ENCODE data around the gene KCNG1. TPM values are rescaled to one million over a fixed set of nuclear protein-coding genes. Genes with fewer than 3 reads are reported as not detected.

Gene KCNG1
- total and polyA plus RNA-seq, 2 donors from 2014 or later = 0.35 to 0.58 TPM

GRCh38 chr20:51008718-51009117, 14.2 kb downstream of the KCNG1 start:
- Histone ChIP-seq H3K4me1 (ENCODE audit: control insufficient read depth in 2 of 3, insufficient read depth in 2 of 3, low read depth in 1 of 3, low read length in 3 of 3) (no peaks in the 10 kb centered on the region), H3K36me3 (ENCODE audit: control insufficient read depth in 2 of 3, insufficient read depth in 3 of 3, low read length in 3 of 3) (no peaks in the 10 kb centered on the region), H3K9me3 (ENCODE audit: control insufficient read depth in 2 of 3, insufficient read depth in 1 of 3, low read length in 3 of 3) (no peaks in the 10 kb centered on the region), H3K27ac (ENCODE audit: low read depth in 2 of 2, low read length in 2 of 2) (no peak overlapping the region), H3K27me3 (ENCODE audit: control insufficient read depth, insufficient read depth, low read length) (no peaks in the 10 kb centered on the region), H3K4me3 (ENCODE audit: low read length in 3 of 3) (no peak overlapping the region), H3K9ac (ENCODE audit: low read length in 3 of 3) (no peak overlapping the region)
- DNase-seq = no peak
- TF ChIP-seq CTCF (IDR thresholded peaks at IDR 0.05; ENCODE audit: borderline replicate concordance, extremely low read depth, insufficient read depth) = no peak
- intact Hi-C loops (cut with DNase I) = no loop called here
- no peak for FAIRE-seq

GRCh38 chr20:51005214-51005613, 17.7 kb downstream of the KCNG1 start:
- H3K4me3 ChIP-seq (ENCODE audit: low read length in 3 of 3) = no peak overlapping the region
- intact Hi-C loops (cut with DNase I) = no loop called here
- no peak for TF ChIP-seq CTCF (IDR thresholded peaks at IDR 0.05; ENCODE audit: borderline replicate concordance, extremely low read depth, insufficient read depth)
- FAIRE-seq = no peak
- H3K27me3 ChIP-seq (ENCODE audit: control insufficient read depth, insufficient read depth, low read length) = no peaks in the 10 kb centered on the region
- no peak overlapping the region for H3K27ac ChIP-seq (ENCODE audit: low read depth in 2 of 2, low read length in 2 of 2)
- no peaks in the 10 kb centered on the region for H3K9me3 ChIP-seq (ENCODE audit: control insufficient read depth in 2 of 3, insufficient read depth in 1 of 3, low read length in 3 of 3)
- DNase-seq = no peak
- H3K9ac ChIP-seq (ENCODE audit: low read length in 3 of 3) = no peak overlapping the region
- no peaks in the 10 kb centered on the region for H3K4me1 ChIP-seq (ENCODE audit: control insufficient read depth in 2 of 3, insufficient read depth in 2 of 3, low read depth in 1 of 3, low read length in 3 of 3)
- no peaks in the 10 kb centered on the region for H3K36me3 ChIP-seq (ENCODE audit: control insufficient read depth in 2 of 3, insufficient read depth in 3 of 3, low read length in 3 of 3)

- TF ChIP-seq CTCF (IDR thresholded peaks at IDR 0.05; ENCODE audit: borderline replicate concordance, extremely low read depth, insufficient read depth) = no peak
- Histone ChIP-seq H3K9ac (ENCODE audit: low read length in 3 of 3) (no peak overlapping the region), H3K36me3 (ENCODE audit: control insufficient read depth in 2 of 3, insufficient read depth in 3 of 3, low read length in 3 of 3) (no peaks in the 10 kb centered on the region), H3K27me3 (ENCODE audit: control insufficient read depth, insufficient read depth, low read length) (no peaks in the 10 kb centered on the region), H3K9me3 (ENCODE audit: control insufficient read depth in 2 of 3, insufficient read depth in 1 of 3, low read length in 3 of 3) (no peaks in the 10 kb centered on the region), H3K4me3 (ENCODE audit: low read length in 3 of 3) (no peak overlapping the region), H3K27ac (ENCODE audit: low read depth in 2 of 2, low read length in 2 of 2) (no peak overlapping the region), H3K4me1 (ENCODE audit: control insufficient read depth in 2 of 3, insufficient read depth in 2 of 3, low read depth in 1 of 3, low read length in 3 of 3) (no peaks in the 10 kb centered on the region)
- DNase-seq = no peak
- intact Hi-C loops (cut with DNase I) = no loop called here
- FAIRE-seq = no peak
Measured at GRCh38 chr20:51004781-51005180, 18.1 kb downstream of the KCNG1 start.

GRCh38 chr20:51004305-51004727, 18.6 kb downstream of the KCNG1 start:
- TF ChIP-seq CTCF (IDR thresholded peaks at IDR 0.05; ENCODE audit: borderline replicate concordance, extremely low read depth, insufficient read depth) = no peak
- Histone ChIP-seq H3K4me1 (ENCODE audit: control insufficient read depth in 2 of 3, insufficient read depth in 2 of 3, low read depth in 1 of 3, low read length in 3 of 3) (no peaks in the 10 kb centered on the region), H3K9ac (ENCODE audit: low read length in 3 of 3) (no peak overlapping the region), H3K36me3 (ENCODE audit: control insufficient read depth in 2 of 3, insufficient read depth in 3 of 3, low read length in 3 of 3) (no peaks in the 10 kb centered on the region), H3K27me3 (ENCODE audit: control insufficient read depth, insufficient read depth, low read length) (no peaks in the 10 kb centered on the region), H3K9me3 (ENCODE audit: control insufficient read depth in 2 of 3, insufficient read depth in 1 of 3, low read length in 3 of 3) (no peaks in the 10 kb centered on the region), H3K27ac (ENCODE audit: low read depth in 2 of 2, low read length in 2 of 2) (no peak overlapping the region), H3K4me3 (ENCODE audit: low read length in 3 of 3) (no peak overlapping the region)
- DNase-seq = no peak
- no peak for FAIRE-seq
- intact Hi-C loops (cut with DNase I) = no loop called here
